HCT116 (cell line): Measurements from ENCODE around the gene CBFA2T3. TPM values are rescaled to one million over a fixed set of nuclear protein-coding genes. Genes with fewer than 3 reads are reported as not detected.

Source experiments
- ATAC-seq: fragments of 200-7000 bp; cut with Tn5 transposase; 2 replicates; pipeline ENCODE4 v1.9.1; 2020; ENCODE audit warnings: mild to moderate bottlenecking, moderate library complexity
- BruUV-seq: library from RNA; stranded (reverse); fragments of 400-500 nt; replicated peaks from 2 replicates; lab custom pipeline; 2021; lab: Mats Ljungman, UMichigan
- CTCF ChIA-PET: fragments of 300-600 bp; sonication (Branson Sonifier 250); formaldehyde crosslinking; loops from one replicate; lab custom pipeline; 2021; ENCODE audit warnings: antibody characterized with exemption; lab: Charles Lee
- POLR2A ChIA-PET: fragments of 300-600, 350-600 bp; sonication (Branson Sonifier 250); formaldehyde crosslinking; loops from one replicate; lab custom pipeline; 2021; ENCODE audit warnings: antibody characterized with exemption; lab: Charles Lee
- RAD21 ChIA-PET, 2 experiments: fragments of 300-600 bp; sonication (Branson Sonifier 250); formaldehyde crosslinking; loops; one replicate each; lab custom pipeline; 2023; ENCODE audit warnings: low total read pairs in 2 of 2; ENCODE audit not compliant: uncharacterized antibody in 2 of 2, unreplicated experiment in 2 of 2, low non-redundant PET in 1 of 2; lab: Charles Lee
- DNase-seq: peaks from one replicate; pipeline ENCODE4 v3.0.0-alpha.2; 2010; ENCODE audit warnings: low read depth, low spot score
- H2AFZ ChIP-seq: fragments of 200-600 bp; shearing (Covaris generic), sonication (generic); 2 replicates; pipeline ENCODE4 v1.6.1; 2017; ENCODE audit warnings: low read depth, mixed run types, mixed read lengths, antibody characterized with exemption, low read length; ENCODE audit not compliant: poor library complexity, severe bottlenecking
- H3K27ac ChIP-seq: 2 replicates; pipeline ENCODE4 v1.5.1; 2012; ENCODE audit warnings: low read depth, low read length
- H3K27me3 ChIP-seq: fragments of 200-600 bp; sonication (generic); 2 replicates; pipeline ENCODE4 v1.6.1; 2016; ENCODE audit warnings: mixed run types, low read length, mixed read lengths; ENCODE audit not compliant: insufficient read depth
- H3K36me3 ChIP-seq, 2 experiments: fragments of 200-500 bp in 1 of 2; fragments of 200-600 bp in 1 of 2; sonication (Bioruptor generic) in 1 of 2; sonication (generic) in 1 of 2; 2 replicates each; pipeline versions ENCODE4 v1.5.1 to v1.6.1; 2014 to 2016; ENCODE audit warnings: low read length in 2 of 2, inconsistent platforms in 1 of 2, mixed read lengths in 1 of 2, mixed run types in 1 of 2; ENCODE audit not compliant: insufficient read depth in 2 of 2, control insufficient read depth in 1 of 2
- H3K4me1 ChIP-seq, 2 experiments: fragments of 200-600 bp in 1 of 2; sonication (generic) in 1 of 2; 2 replicates each; pipeline versions ENCODE4 v1.5.1 to v1.6.1; 2012 to 2017; ENCODE audit warnings: low read length in 2 of 2, inconsistent platforms in 1 of 2, mild to moderate bottlenecking in 1 of 2, mixed read lengths in 1 of 2, mixed run types in 1 of 2, moderate library complexity in 1 of 2; ENCODE audit not compliant: insufficient read depth in 2 of 2, control insufficient read depth in 1 of 2
- H3K4me2 ChIP-seq: fragments of 200-600 bp; sonication (generic); 2 replicates; pipeline ENCODE4 v1.6.1; 2017; ENCODE audit warnings: mixed run types, low read length, mixed read lengths
- H3K4me3 ChIP-seq, 2 experiments: fragments of 200-600 bp in 1 of 2; sonication (generic) in 1 of 2; replicated peaks in 1 of 2; 2 replicates each; pipeline ENCODE4 v1.5.1; 2011 to 2016; ENCODE audit warnings: low read length in 2 of 2, control low read depth in 1 of 2, low read depth in 1 of 2, mild to moderate bottlenecking in 1 of 2, mixed read lengths in 1 of 2, mixed run types in 1 of 2
- H3K79me2 ChIP-seq: fragments of 200-600 bp; sonication (generic); 2 replicates; pipeline ENCODE4 v1.6.1; 2017; ENCODE audit warnings: mild to moderate bottlenecking, mixed run types, low read length, moderate library complexity, mixed read lengths; ENCODE audit not compliant: insufficient read depth
- H3K9ac ChIP-seq: fragments of 200-600 bp; sonication (generic); 2 replicates; pipeline ENCODE4 v1.6.1; 2016; ENCODE audit warnings: low read length, mixed read lengths
- H3K9me2 ChIP-seq: fragments of 200-600 bp; sonication (generic), shearing (Covaris generic); 2 replicates; pipeline ENCODE4 v1.6.1; 2017; ENCODE audit warnings: mixed run types, mild to moderate bottlenecking, moderate library complexity; ENCODE audit not compliant: insufficient read depth
- H3K9me3 ChIP-seq, 2 experiments: fragments of 200-500 bp in 1 of 2; fragments of 200-600 bp in 1 of 2; sonication (Bioruptor generic) in 1 of 2; sonication (generic) in 1 of 2; 2 replicates each; pipeline ENCODE4 v1.6.1; 2014 to 2017; ENCODE audit warnings: low read length in 2 of 2, mixed read lengths in 2 of 2, inconsistent platforms in 1 of 2, low read depth in 1 of 2, mild to moderate bottlenecking in 1 of 2, mixed run types in 1 of 2, moderate library complexity in 1 of 2; ENCODE audit not compliant: control insufficient read depth in 1 of 2, insufficient read depth in 1 of 2
- H4K20me1 ChIP-seq: fragments of 200-600 bp; sonication (generic), shearing (Covaris generic); 2 replicates; pipeline ENCODE4 v1.6.1; 2017; ENCODE audit warnings: mixed run types, mild to moderate bottlenecking, moderate library complexity; ENCODE audit not compliant: insufficient read depth
- CBX3 ChIP-seq: IDR thresholded peaks from 2 replicates; pipeline ENCODE4 v1.6.1; 2012; ENCODE audit warnings: low read depth
- CEBPB ChIP-seq: IDR thresholded peaks from 2 replicates; pipeline ENCODE4 v1.6.1; 2012; ENCODE audit warnings: low read depth
- EGR1 ChIP-seq: IDR thresholded peaks from 2 replicates; pipeline ENCODE4 v1.6.1; 2012; ENCODE audit warnings: low read depth
- ELF1 ChIP-seq: IDR thresholded peaks from 2 replicates; pipeline ENCODE4 v1.6.1; 2012; ENCODE audit warnings: low read depth, borderline replicate concordance
- FOSL1 ChIP-seq: IDR thresholded peaks from 2 replicates; pipeline ENCODE4 v1.6.1; 2012; ENCODE audit warnings: low read depth
- JUND ChIP-seq: IDR thresholded peaks from 2 replicates; pipeline ENCODE4 v1.6.1; 2012
- RAD21 ChIP-seq: IDR thresholded peaks from 2 replicates; pipeline ENCODE4 v1.6.1; 2012; ENCODE audit warnings: low read depth, mild to moderate bottlenecking
- SP1 ChIP-seq: IDR thresholded peaks from 2 replicates; pipeline ENCODE4 v1.6.1; 2012; ENCODE audit warnings: low read depth
- SRF ChIP-seq: IDR thresholded peaks from 2 replicates; pipeline ENCODE4 v1.6.1; 2012; ENCODE audit warnings: low read depth
- ZFX ChIP-seq: fragments of 450-650 bp; IDR thresholded peaks from 2 replicates; pipeline ENCODE4 v1.6.1; 2017
- ZNF274 ChIP-seq: fragments of 200-500 bp; sonication (Bioruptor generic); IDR thresholded peaks from 2 replicates; pipeline ENCODE4 v1.6.1; 2014; ENCODE audit warnings: mild to moderate bottlenecking, low read depth, low read length, inconsistent platforms
- intact Hi-C: fragments of 100-400 bp; cut with micrococcal nuclease; formaldehyde crosslinking; loops from 2 replicates; pipeline ENCODE4 v1.10.0; 2022
- total RNA-seq: library from RNA; stranded (reverse); gene quantifications from one replicate; pipeline ENCODE4 v1.2.1, GENCODE V29; 2021; ENCODE audit not compliant: unreplicated experiment
- TF ChIP-seq, protein P1 (sequence below): IDR thresholded peaks from 2 replicates; pipeline ENCODE4 v1.6.1; 2012
- TF ChIP-seq, protein P2 (sequence below): IDR thresholded peaks from 2 replicates; pipeline ENCODE4 v1.6.1; 2012
- TF ChIP-seq, protein P3 (sequence below), 3 experiments: fragments of 200-600 bp in 1 of 3; sonication (generic) in 1 of 3; IDR thresholded peaks in 2 of 3; conservative IDR thresholded peaks in 1 of 3; 2 replicates each; pipeline ENCODE4 v1.5.1; 2012 to 2017; ENCODE audit warnings: low read depth in 2 of 3, low read length in 2 of 3, antibody characterized with exemption in 1 of 3, borderline replicate concordance in 1 of 3, control low read depth in 1 of 3, mild to moderate bottlenecking in 1 of 3, mixed read lengths in 1 of 3, mixed run types in 1 of 3, moderate library complexity in 1 of 3; ENCODE audit not compliant: insufficient read depth in 1 of 3

Gene CBFA2T3
- total RNA-seq, 1 experiment from 2014 or later = 19.1 TPM

DNA sequence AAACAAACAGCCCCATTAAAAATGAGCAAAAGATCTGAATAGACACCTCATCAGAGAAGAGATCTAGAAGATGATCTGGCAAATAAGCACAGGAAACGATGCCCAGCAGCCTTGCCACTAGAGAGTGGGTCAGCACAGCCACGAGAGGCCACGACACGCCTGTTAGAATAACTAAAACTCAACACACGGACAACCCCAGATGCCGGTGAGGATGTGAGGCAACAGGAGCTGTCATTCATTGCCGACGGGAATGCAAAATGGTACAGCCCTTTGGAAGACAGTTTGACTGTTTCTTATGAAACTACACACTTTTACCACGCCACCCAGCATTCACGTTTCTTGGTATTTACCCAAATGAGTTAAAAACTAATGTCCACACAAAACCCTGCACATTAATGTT lies 31.5 kb downstream of the CBFA2T3 start (continued):
- TF ChIP-seq, protein P1, sequence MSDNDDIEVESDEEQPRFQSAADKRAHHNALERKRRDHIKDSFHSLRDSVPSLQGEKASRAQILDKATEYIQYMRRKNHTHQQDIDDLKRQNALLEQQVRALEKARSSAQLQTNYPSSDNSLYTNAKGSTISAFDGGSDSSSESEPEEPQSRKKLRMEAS = no peak
- TF ChIP-seq, protein P2, sequence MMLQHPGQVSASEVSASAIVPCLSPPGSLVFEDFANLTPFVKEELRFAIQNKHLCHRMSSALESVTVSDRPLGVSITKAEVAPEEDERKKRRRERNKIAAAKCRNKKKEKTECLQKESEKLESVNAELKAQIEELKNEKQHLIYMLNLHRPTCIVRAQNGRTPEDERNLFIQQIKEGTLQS = no peak
- TF ChIP-seq, protein P3, sequence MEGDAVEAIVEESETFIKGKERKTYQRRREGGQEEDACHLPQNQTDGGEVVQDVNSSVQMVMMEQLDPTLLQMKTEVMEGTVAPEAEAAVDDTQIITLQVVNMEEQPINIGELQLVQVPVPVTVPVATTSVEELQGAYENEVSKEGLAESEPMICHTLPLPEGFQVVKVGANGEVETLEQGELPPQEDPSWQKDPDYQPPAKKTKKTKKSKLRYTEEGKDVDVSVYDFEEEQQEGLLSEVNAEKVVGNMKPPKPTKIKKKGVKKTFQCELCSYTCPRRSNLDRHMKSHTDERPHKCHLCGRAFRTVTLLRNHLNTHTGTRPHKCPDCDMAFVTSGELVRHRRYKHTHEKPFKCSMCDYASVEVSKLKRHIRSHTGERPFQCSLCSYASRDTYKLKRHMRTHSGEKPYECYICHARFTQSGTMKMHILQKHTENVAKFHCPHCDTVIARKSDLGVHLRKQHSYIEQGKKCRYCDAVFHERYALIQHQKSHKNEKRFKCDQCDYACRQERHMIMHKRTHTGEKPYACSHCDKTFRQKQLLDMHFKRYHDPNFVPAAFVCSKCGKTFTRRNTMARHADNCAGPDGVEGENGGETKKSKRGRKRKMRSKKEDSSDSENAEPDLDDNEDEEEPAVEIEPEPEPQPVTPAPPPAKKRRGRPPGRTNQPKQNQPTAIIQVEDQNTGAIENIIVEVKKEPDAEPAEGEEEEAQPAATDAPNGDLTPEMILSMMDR (IDR thresholded peaks at IDR 0.05 in 2 of 3, conservative IDR thresholded peaks at IDR 0.05 in 1 of 3; ENCODE audit: borderline replicate concordance in 1 of 3, insufficient read depth in 1 of 3, low read depth in 2 of 3, low read length in 2 of 3) = no peak
- TF ChIP-seq EGR1 (no peak), SRF (no peak), JUND (no peak), RAD21 (no peak), ELF1 (no peak), FOSL1 (no peak), ZNF274 (no peak), CBX3 (no peak)

DNA sequence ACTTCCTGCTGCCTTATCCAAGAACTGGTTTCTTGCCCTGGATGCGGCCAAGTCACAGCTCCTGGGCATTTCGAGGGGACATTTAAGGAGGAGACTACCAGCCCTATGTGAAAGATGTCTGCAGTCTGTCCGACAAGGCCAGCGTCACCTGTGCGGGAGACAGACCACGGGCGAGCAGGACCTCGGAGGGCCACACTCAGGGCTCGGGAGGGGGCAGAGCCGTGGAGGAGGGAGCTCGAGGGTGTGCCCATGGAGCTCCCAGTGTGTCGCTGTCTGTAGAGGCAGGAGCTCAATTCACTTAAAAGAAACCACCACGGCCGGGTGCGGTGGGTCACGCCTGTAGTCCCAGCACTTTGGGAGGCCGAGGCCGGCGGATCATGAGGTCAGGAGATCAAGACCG lies 33.3 kb downstream of the CBFA2T3 start:
- intact Hi-C loops = loop anchor here (5.0 kb wide), 1 partner anchor 109 kb away; no protein-coding TSS in a partner anchor
- ChIA-PET CTCF (interaction anchor here (1.0 to 1.5 kb wide), 3 partner anchors 17 to 249 kb away, joined by 4 to 6 read pairs (median 5); no protein-coding TSS in a partner anchor), RAD21 (no interaction called here)

More for the DNA sequence above, 33.3 kb downstream of the CBFA2T3 start:
- POLR2A ChIA-PET = no interaction called here
- Histone ChIP-seq H3K4me1 (peaks cover 0 to 18% of the 10 kb centered on the region in 2 experiments; a peak in 2 of 4 replicates), H3K27me3 (no peaks in the 10 kb centered on the region), H4K20me1 (no peaks in the 10 kb centered on the region), H3K27ac (no peak overlapping the region), H3K9me2 (no peaks in the 10 kb centered on the region), H3K79me2 (no peaks in the 10 kb centered on the region), H3K36me3 (no peaks in the 10 kb centered on the region), H2AFZ (no peak overlapping the region), H3K9me3 (no peaks in the 10 kb centered on the region), H3K4me2 (no peak overlapping the region), H3K9ac (no peak overlapping the region), H3K4me3 (no peak overlapping the region)
- BruUV-seq = no TSS peak
- no peak for ATAC-seq
- DNase-seq = no peak
- TF ChIP-seq JUND (no peak), EGR1 (no peak), RAD21 (no peak), CEBPB (no peak), ZFX (no peak), ELF1 (no peak), SP1 (no peak), FOSL1 (no peak)
